Measurements from ENCODE around the gene WNT8B. TPM values are rescaled to one million over a fixed set of nuclear protein-coding genes. Genes with fewer than 3 reads are reported as not detected.

Gene WNT8B
- total RNA-seq, 1 experiment from 2014 or later = 0.29 TPM

DNA sequence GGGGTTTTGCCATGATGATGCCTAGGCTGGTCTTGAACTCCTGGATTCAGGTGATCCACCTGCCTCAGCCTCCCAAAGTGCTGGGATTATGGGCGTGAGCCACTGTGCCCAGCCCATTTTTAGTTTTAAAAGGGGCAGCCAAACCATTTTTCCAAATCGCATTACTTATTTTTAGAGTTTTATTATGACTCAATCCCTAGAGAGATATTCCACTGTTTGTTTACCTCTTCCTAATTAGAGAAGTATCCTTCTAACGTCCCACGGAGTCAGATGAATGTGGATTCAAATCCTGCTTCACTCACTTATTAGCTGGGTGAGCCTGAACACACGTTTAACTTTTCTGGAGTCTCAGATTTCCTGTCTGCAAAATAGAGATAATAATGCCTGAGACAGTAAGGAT, 15.2 kb downstream of the WNT8B start:
- peaks cover 12% of the 10 kb centered on the region for H3K27me3 ChIP-seq (ENCODE audit: low read length)
- H3K79me2 ChIP-seq (ENCODE audit: low read length) = no peaks in the 10 kb centered on the region
- no peaks in the 10 kb centered on the region for H3F3A ChIP-seq (ENCODE audit: low read length, unreplicated experiment)
- TF ChIP-seq EZH2phosphoT487 (IDR thresholded peaks at IDR 0.05; ENCODE audit: borderline replicate concordance, low read length) = no peak
- TF ChIP-seq EZH2 (IDR thresholded peaks at IDR 0.05; ENCODE audit: low read length, unreplicated experiment) = no peak
- TF ChIP-seq, protein P1, sequence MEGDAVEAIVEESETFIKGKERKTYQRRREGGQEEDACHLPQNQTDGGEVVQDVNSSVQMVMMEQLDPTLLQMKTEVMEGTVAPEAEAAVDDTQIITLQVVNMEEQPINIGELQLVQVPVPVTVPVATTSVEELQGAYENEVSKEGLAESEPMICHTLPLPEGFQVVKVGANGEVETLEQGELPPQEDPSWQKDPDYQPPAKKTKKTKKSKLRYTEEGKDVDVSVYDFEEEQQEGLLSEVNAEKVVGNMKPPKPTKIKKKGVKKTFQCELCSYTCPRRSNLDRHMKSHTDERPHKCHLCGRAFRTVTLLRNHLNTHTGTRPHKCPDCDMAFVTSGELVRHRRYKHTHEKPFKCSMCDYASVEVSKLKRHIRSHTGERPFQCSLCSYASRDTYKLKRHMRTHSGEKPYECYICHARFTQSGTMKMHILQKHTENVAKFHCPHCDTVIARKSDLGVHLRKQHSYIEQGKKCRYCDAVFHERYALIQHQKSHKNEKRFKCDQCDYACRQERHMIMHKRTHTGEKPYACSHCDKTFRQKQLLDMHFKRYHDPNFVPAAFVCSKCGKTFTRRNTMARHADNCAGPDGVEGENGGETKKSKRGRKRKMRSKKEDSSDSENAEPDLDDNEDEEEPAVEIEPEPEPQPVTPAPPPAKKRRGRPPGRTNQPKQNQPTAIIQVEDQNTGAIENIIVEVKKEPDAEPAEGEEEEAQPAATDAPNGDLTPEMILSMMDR (conservative IDR thresholded peaks at IDR 0.05; ENCODE audit: low read depth, low read length) = no peak
- no peaks in the 10 kb centered on the region for H3K36me3 ChIP-seq (ENCODE audit: low read depth, low read length)
- ChIA-PET CTCF (no interaction called here), POLR2A (ENCODE audit: unreplicated experiment) (no interaction called here)
- H3K27ac ChIP-seq (ENCODE audit: low read length) = no peak overlapping the region
- H2AFZ ChIP-seq (ENCODE audit: low read length) = no peak overlapping the region
- no peak overlapping the region for H3K9ac ChIP-seq (ENCODE audit: low read length)
- no peaks in the 10 kb centered on the region for H3K4me1 ChIP-seq (ENCODE audit: insufficient read depth, low read length)
- no peak for ATAC-seq
- H4K20me1 ChIP-seq (ENCODE audit: low read length) = no peaks in the 10 kb centered on the region
- no peak for DNase-seq
- intact Hi-C loops (cut with micrococcal nuclease) = no loop called here
- no TSS peak for BruUV-seq (replicated peaks)
- H3K9me3 ChIP-seq (ENCODE audit: low read length) = no peaks in the 10 kb centered on the region
- no peak overlapping the region for H3K4me2 ChIP-seq (ENCODE audit: low read length)
- no peak overlapping the region for H3K4me3 ChIP-seq (ENCODE audit: low read length)
- H3K9me2 ChIP-seq (replicated peaks; ENCODE audit: low read length) = no peaks in the 10 kb centered on the region

DNA sequence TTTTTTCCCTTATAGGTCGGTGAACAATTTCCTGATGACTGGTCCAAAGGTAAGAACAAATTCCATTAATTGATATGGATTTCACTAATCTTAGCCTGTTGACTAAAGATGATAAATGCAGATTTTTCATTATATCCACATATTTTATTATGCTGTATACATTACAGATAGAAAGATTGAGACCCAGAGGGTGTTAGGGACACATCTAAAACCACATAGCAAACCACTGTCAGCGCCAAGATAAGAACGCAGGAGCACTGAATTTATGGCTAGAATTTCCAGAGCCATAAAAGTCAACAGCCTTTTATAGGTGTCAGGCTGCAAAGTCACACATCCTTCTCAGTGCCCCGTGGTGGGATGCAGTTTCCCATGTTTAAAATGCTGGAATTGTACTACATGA, 16.2 kb downstream of the WNT8B start:
- CTCF ChIA-PET = no interaction called here
- no peaks in the 10 kb centered on the region for H4K20me1 ChIP-seq (ENCODE audit: low read length)
- no peaks in the 10 kb centered on the region for H3K79me2 ChIP-seq (ENCODE audit: low read length)
- DNase-seq = no peak
- BruUV-seq (replicated peaks) = no TSS peak
- H3K9ac ChIP-seq (ENCODE audit: low read length) = no peak overlapping the region
- no peaks in the 10 kb centered on the region for H3K9me3 ChIP-seq (ENCODE audit: low read length)
- no peaks in the 10 kb centered on the region for H3K36me3 ChIP-seq (ENCODE audit: low read depth, low read length)
- POLR2A ChIA-PET (ENCODE audit: unreplicated experiment) = no interaction called here
- TF ChIP-seq EZH2phosphoT487 (IDR thresholded peaks at IDR 0.05; ENCODE audit: borderline replicate concordance, low read length) (no peak), EZH2 (IDR thresholded peaks at IDR 0.05; ENCODE audit: low read length, unreplicated experiment) (no peak)
- TF ChIP-seq, protein P1 (conservative IDR thresholded peaks at IDR 0.05; ENCODE audit: low read depth, low read length) = no peak
- no peaks in the 10 kb centered on the region for H3F3A ChIP-seq (ENCODE audit: low read length, unreplicated experiment)
- no peak overlapping the region for H2AFZ ChIP-seq (ENCODE audit: low read length)
- no peak for ATAC-seq
- H3K4me2 ChIP-seq (ENCODE audit: low read length) = no peak overlapping the region
- intact Hi-C loops (cut with micrococcal nuclease) = no loop called here
- no peak overlapping the region for H3K4me3 ChIP-seq (ENCODE audit: low read length)
- no peak overlapping the region for H3K27ac ChIP-seq (ENCODE audit: low read length)
- no peaks in the 10 kb centered on the region for H3K4me1 ChIP-seq (ENCODE audit: insufficient read depth, low read length)
- H3K27me3 ChIP-seq (ENCODE audit: low read length) = peaks cover 12% of the 10 kb centered on the region
- H3K9me2 ChIP-seq (replicated peaks; ENCODE audit: low read length) = no peaks in the 10 kb centered on the region

GRCh38 chr10:100480002-100480401, 17.2 kb downstream of the WNT8B start:
- H4K20me1 ChIP-seq (ENCODE audit: low read length) = no peaks in the 10 kb centered on the region
- H3K79me2 ChIP-seq (ENCODE audit: low read length) = no peaks in the 10 kb centered on the region
- H3K4me3 ChIP-seq (ENCODE audit: low read length) = no peak overlapping the region
- no peaks in the 10 kb centered on the region for H3F3A ChIP-seq (ENCODE audit: low read length, unreplicated experiment)
- no peaks in the 10 kb centered on the region for H3K36me3 ChIP-seq (ENCODE audit: low read depth, low read length)
- DNase-seq (no peak), ATAC-seq (no peak)
- no peak overlapping the region for H3K27ac ChIP-seq (ENCODE audit: low read length)
- no peak overlapping the region for H2AFZ ChIP-seq (ENCODE audit: low read length)
- H3K4me2 ChIP-seq (ENCODE audit: low read length) = no peak overlapping the region
- no peaks in the 10 kb centered on the region for H3K9me2 ChIP-seq (replicated peaks; ENCODE audit: low read length)
- CTCF ChIA-PET = no interaction called here
- peaks cover 12% of the 10 kb centered on the region for H3K27me3 ChIP-seq (ENCODE audit: low read length)
- no peaks in the 10 kb centered on the region for H3K4me1 ChIP-seq (ENCODE audit: insufficient read depth, low read length)
- intact Hi-C loops (cut with micrococcal nuclease) = no loop called here
- TF ChIP-seq, protein P1 (conservative IDR thresholded peaks at IDR 0.05; ENCODE audit: low read depth, low read length) = no peak
- no peak for TF ChIP-seq EZH2 (IDR thresholded peaks at IDR 0.05; ENCODE audit: low read length, unreplicated experiment)
- TF ChIP-seq EZH2phosphoT487 (IDR thresholded peaks at IDR 0.05; ENCODE audit: borderline replicate concordance, low read length) = no peak
- H3K9me3 ChIP-seq (ENCODE audit: low read length) = no peaks in the 10 kb centered on the region
- no peak overlapping the region for H3K9ac ChIP-seq (ENCODE audit: low read length)
- no TSS peak for BruUV-seq (replicated peaks)
- POLR2A ChIA-PET (ENCODE audit: unreplicated experiment) = no interaction called here

Measured in PC-3 (cell line).